IMR-90 (cell line): ENCODE measurements around the gene ZKSCAN5. TPM values are rescaled to one million over a fixed set of nuclear protein-coding genes. Genes with fewer than 3 reads are reported as not detected.

Source experiments
- ATAC-seq: fragments of 200-7000 bp; cut with Tn5 transposase; 2 replicates; pipeline ENCODE4 v1.9.1; 2020; ENCODE audit warnings: low read depth, mild to moderate bottlenecking, moderate library complexity
- BruUV-seq: library from RNA; stranded (reverse); fragments of 400-500 nt; replicated peaks from 2 replicates; lab custom pipeline; 2021; lab: Mats Ljungman, UMichigan
- CTCF ChIA-PET: fragments of 300-600 bp; formaldehyde crosslinking; extraction: SDS; loops from one replicate; lab custom pipeline; 2021; ENCODE audit warnings: antibody characterized with exemption; lab: Yijun Ruan, JAX
- POLR2A ChIA-PET: fragments of 300-600 bp; sonication (Branson Sonifier 250); formaldehyde crosslinking; loops from one replicate; lab custom pipeline; 2022; ENCODE audit warnings: antibody characterized with exemption; ENCODE audit not compliant: unreplicated experiment; lab: Charles Lee
- DNase-seq: peaks from one replicate; pipeline ENCODE4 v3.0.0; 2013
- H2AFZ ChIP-seq: replicated peaks from 2 replicates; pipeline ENCODE3; 2013; ENCODE audit warnings: low read length, mild to moderate bottlenecking; ENCODE audit not compliant: poor library complexity
- H2AK5ac ChIP-seq: 2 replicates; pipeline ENCODE4 v1.6.1; 2013; ENCODE audit warnings: low read depth, low read length, inconsistent platforms
- H2AK9ac ChIP-seq: replicated peaks from 2 replicates; pipeline ENCODE3; 2013; ENCODE audit warnings: mild to moderate bottlenecking, low read depth, low read length, moderate library complexity; ENCODE audit not compliant: poor library complexity
- H2BK120ac ChIP-seq: 2 replicates; pipeline ENCODE4 v1.6.1; 2013; ENCODE audit warnings: low read depth, low read length, inconsistent platforms
- H2BK15ac ChIP-seq: 3 replicates; pipeline ENCODE4 v1.6.1; 2013; ENCODE audit warnings: low read depth, low read length, inconsistent platforms
- H2BK20ac ChIP-seq: 2 replicates; pipeline ENCODE4 v1.6.1; 2013; ENCODE audit warnings: low read depth, mild to moderate bottlenecking, inconsistent platforms, low read length, moderate library complexity
- H2BK5ac ChIP-seq: 2 replicates; pipeline ENCODE4 v1.6.1; 2013; ENCODE audit warnings: mild to moderate bottlenecking, low read depth, low read length, inconsistent platforms; ENCODE audit not compliant: poor library complexity, severe bottlenecking
- H3K14ac ChIP-seq: replicated peaks from 2 replicates; pipeline ENCODE4 v1.6.1; 2013; ENCODE audit warnings: low read depth, low read length, inconsistent platforms
- H3K18ac ChIP-seq: 2 replicates; pipeline ENCODE4 v1.6.1; 2013; ENCODE audit warnings: low read depth, low read length, control low read depth
- H3K23ac ChIP-seq: 2 replicates; pipeline ENCODE4 v1.6.1; 2013; ENCODE audit warnings: low read depth, low read length, inconsistent platforms
- H3K27ac ChIP-seq: 2 replicates; pipeline ENCODE4 v1.5.1; 2013; ENCODE audit warnings: mild to moderate bottlenecking, control low read depth, low read length; ENCODE audit not compliant: insufficient read depth
- H3K27me3 ChIP-seq: 2 replicates; pipeline ENCODE4 v1.6.1; 2013; ENCODE audit warnings: low read length; ENCODE audit not compliant: control insufficient read depth, insufficient read depth
- H3K36me3 ChIP-seq: 2 replicates; pipeline ENCODE4 v1.6.1; 2013; ENCODE audit warnings: low read length, mixed read lengths; ENCODE audit not compliant: control insufficient read depth, insufficient read depth
- H3K4ac ChIP-seq: 2 replicates; pipeline ENCODE4 v1.6.1; 2013; ENCODE audit warnings: low read depth, low read length, inconsistent platforms
- H3K4me1 ChIP-seq: 2 replicates; pipeline ENCODE4 v1.6.1; 2013; ENCODE audit warnings: low read length, mixed read lengths; ENCODE audit not compliant: control insufficient read depth, insufficient read depth
- H3K4me2 ChIP-seq: 2 replicates; pipeline ENCODE4 v1.6.1; 2013; ENCODE audit warnings: low read depth, mild to moderate bottlenecking, control low read depth, low read length, moderate library complexity
- H3K4me3 ChIP-seq: 2 replicates; pipeline ENCODE4 v1.5.1; 2013; ENCODE audit warnings: low read depth, mild to moderate bottlenecking, control low read depth, low read length, moderate library complexity; ENCODE audit not compliant: insufficient read depth
- H3K56ac ChIP-seq: 2 replicates; pipeline ENCODE4 v1.6.1; 2013; ENCODE audit warnings: low read length, inconsistent platforms; ENCODE audit not compliant: insufficient read depth; ENCODE audit errors: extremely low read depth
- H3K79me1 ChIP-seq, 2 experiments: 2 replicates each; pipeline ENCODE4 v1.6.1; 2013; ENCODE audit warnings: low read length in 2 of 2, inconsistent platforms in 1 of 2, low read depth in 1 of 2
- H3K9ac ChIP-seq: 2 replicates; pipeline ENCODE4 v1.6.1; 2013; ENCODE audit warnings: low read depth, low read length, control low read depth
- H3K9me1 ChIP-seq: 2 replicates; pipeline ENCODE4 v1.6.1; 2013; ENCODE audit warnings: low read length, inconsistent platforms; ENCODE audit not compliant: insufficient read depth
- H3K9me3 ChIP-seq: 2 replicates; pipeline ENCODE4 v1.6.1; 2013; ENCODE audit warnings: low read length; ENCODE audit not compliant: control insufficient read depth, insufficient read depth
- H4K20me1 ChIP-seq: 2 replicates; pipeline ENCODE4 v1.6.1; 2013; ENCODE audit warnings: low read length, inconsistent platforms; ENCODE audit not compliant: insufficient read depth
- H4K5ac ChIP-seq: 2 replicates; pipeline ENCODE4 v1.6.1; 2013; ENCODE audit warnings: mild to moderate bottlenecking, low read depth, low read length, control low read depth
- H4K8ac ChIP-seq, 2 experiments: 2 replicates each; pipeline ENCODE4 v1.6.1; 2013; ENCODE audit warnings: low read depth in 2 of 2, low read length in 2 of 2, control low read depth in 1 of 2, inconsistent platforms in 1 of 2
- H4K91ac ChIP-seq: 2 replicates; pipeline ENCODE4 v1.6.1; 2013; ENCODE audit warnings: low read depth, low read length, inconsistent platforms; ENCODE audit not compliant: insufficient read depth
- BHLHE40 ChIP-seq: fragments of 150-350 bp; IDR thresholded peaks from 2 replicates; pipeline ENCODE4 v1.6.1; 2016; ENCODE audit warnings: mild to moderate bottlenecking, low read depth, low read length
- CHD1 ChIP-seq: IDR thresholded peaks from 2 replicates; pipeline ENCODE4 v1.6.1; 2012; ENCODE audit warnings: low read depth, low read length, improper control_type of control experiment
- FOS ChIP-seq: fragments of 150-350 bp; IDR thresholded peaks from 2 replicates; pipeline ENCODE4 v1.6.1; 2016; ENCODE audit warnings: low read depth, low read length
- MAFK ChIP-seq: IDR thresholded peaks from 2 replicates; pipeline ENCODE4 v1.6.1; 2012; ENCODE audit warnings: low read depth, low read length, improper control_type of control experiment
- MAZ ChIP-seq: IDR thresholded peaks from 2 replicates; pipeline ENCODE4 v1.6.1; 2012; ENCODE audit warnings: low read depth, mild to moderate bottlenecking, low read length, improper control_type of control experiment, moderate library complexity, borderline replicate concordance
- MXI1 ChIP-seq: IDR thresholded peaks from 2 replicates; pipeline ENCODE4 v1.6.1; 2012; ENCODE audit warnings: low read depth, mild to moderate bottlenecking, low read length, moderate library complexity, borderline replicate concordance
- NFE2L2 ChIP-seq: fragments of 150-350 bp; IDR thresholded peaks from 2 replicates; pipeline ENCODE4 v1.6.1; 2016; ENCODE audit warnings: low read depth, mild to moderate bottlenecking, low read length
- POLR2A ChIP-seq: IDR thresholded peaks from 2 replicates; pipeline ENCODE4 v1.6.1; 2012; ENCODE audit warnings: mild to moderate bottlenecking, low read depth, low read length
- RAD21 ChIP-seq: IDR thresholded peaks from 2 replicates; pipeline ENCODE4 v1.6.1; 2012; ENCODE audit warnings: low read length, improper control_type of control experiment
- RCOR1 ChIP-seq: IDR thresholded peaks from 2 replicates; pipeline ENCODE4 v1.6.1; 2012; ENCODE audit warnings: mild to moderate bottlenecking, low read length, improper control_type of control experiment; ENCODE audit not compliant: insufficient replicate concordance
- SMC3 ChIP-seq: fragments of 150-350 bp; IDR thresholded peaks from 2 replicates; pipeline ENCODE4 v1.6.1; 2016; ENCODE audit warnings: low read depth, mild to moderate bottlenecking, antibody characterized with exemption, low read length, moderate library complexity
- WGBS, 2 experiments: methylation state at CpG; one replicate each; pipeline versions ENCODE4 v1.1.5 to v1.1.7; 2013; ENCODE audit warnings: missing lambda C conversion rate in 2 of 2; ENCODE audit not compliant: insufficient read length in 1 of 2; ENCODE audit errors: extremely low coverage in 2 of 2; 5-methylcytosine and 5-hydroxymethylcytosine counted together
- dilution Hi-C: fragments of 300-500 bp; cut with HindIII; formaldehyde crosslinking; loops from one replicate; pipeline ENCODE4 v1.14.3; 2018; ENCODE audit warnings: low sequenced_read_pairs; ENCODE audit not compliant: unreplicated experiment
- in situ Hi-C: fragments of 300-500 bp; cut with MboI; formaldehyde crosslinking; loops from 3 replicates; pipeline ENCODE4 v1.14.3; 2019; ENCODE audit warnings: low sequenced_read_pairs, inconsistent platforms, mixed read lengths
- intact Hi-C: fragments of 100-400 bp; cut with micrococcal nuclease; formaldehyde crosslinking; loops from 2 replicates; pipeline ENCODE4 v1.10.0; 2022
- polyA plus RNA-seq, 3 experiments: library from polyadenylated mRNA; depleted of rRNA; stranded (reverse); fragments of >200 nt; gene quantifications; 2 replicates each; pipeline ENCODE4 v1.2.3, GENCODE V29; 2012; ENCODE audit warnings: low replicate concordance in 1 of 3
- total RNA-seq: library from RNA; depleted of rRNA; stranded (reverse); fragments of >200 nt; gene quantifications from 2 replicates; pipeline ENCODE4 v1.2.3, GENCODE V29; 2012
- TF ChIP-seq, protein P1 (sequence below): fragments of 150-350 bp; IDR thresholded peaks from 2 replicates; pipeline ENCODE4 v1.6.1; 2017; ENCODE audit warnings: mild to moderate bottlenecking, antibody characterized with exemption, low read length, low read depth
- TF ChIP-seq, protein P2 (sequence below): fragments of 150-350 bp; IDR thresholded peaks from 2 replicates; pipeline ENCODE4 v1.6.1; 2016; ENCODE audit warnings: low read depth, mild to moderate bottlenecking, low read length, moderate library complexity, borderline replicate concordance
- TF ChIP-seq, protein P3 (sequence below): conservative IDR thresholded peaks from 2 replicates; pipeline ENCODE4 v1.5.1; 2012; ENCODE audit warnings: mild to moderate bottlenecking, low read depth, low read length, improper control_type of control experiment

ZKSCAN5 gene
- total and polyA plus RNA-seq, 2 of the 4 experiments (the other 2 are of a cell fraction): 5.5 to 16.3 TPM

DNA sequence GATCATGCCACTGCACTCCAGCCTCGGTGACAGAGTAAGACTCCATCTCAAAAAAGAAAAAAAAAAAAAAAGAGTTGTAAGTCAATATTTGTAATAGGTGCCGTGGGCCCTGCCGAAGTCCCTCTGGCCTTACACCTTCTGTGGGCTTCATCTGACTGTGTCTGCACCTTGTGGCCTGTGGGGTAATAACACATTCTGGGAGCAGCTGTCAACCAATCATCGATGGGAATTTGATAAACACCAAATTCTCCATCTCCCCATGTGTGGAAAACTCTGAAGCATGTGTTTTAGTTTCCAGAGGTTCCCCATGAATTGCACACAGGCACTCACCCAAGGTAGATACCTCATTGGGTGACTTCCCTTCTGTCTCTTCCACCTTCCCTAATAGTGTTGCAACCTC, 15.2 kb upstream of the ZKSCAN5 start:
- H3K9ac ChIP-seq: no peak overlapping the region
- no peak overlapping the region for H3K18ac ChIP-seq
- H3K79me1 ChIP-seq: peaks cover 25 to 37% of the 10 kb centered on the region in 2 experiments
- H2BK5ac ChIP-seq: no peak overlapping the region
- intact Hi-C loops (no loop called here), in situ Hi-C loops (no loop called here), dilution Hi-C loops (no loop called here)
- no peak overlapping the region for H3K4me2 ChIP-seq
- no peak overlapping the region for H3K14ac ChIP-seq
- H2BK20ac ChIP-seq: no peak overlapping the region
- no peak overlapping the region for H2AFZ ChIP-seq
- H2AK5ac ChIP-seq: no peak overlapping the region
- H3K4ac ChIP-seq: no peak overlapping the region
- no peak overlapping the region for H3K4me3 ChIP-seq
- no peak overlapping the region for H3K23ac ChIP-seq
- no peak overlapping the region for H3K27ac ChIP-seq
- H4K91ac ChIP-seq: no peak overlapping the region
- no peaks in the 10 kb centered on the region for H3K27me3 ChIP-seq
- no peak overlapping the region for H4K8ac ChIP-seq
- H3K56ac ChIP-seq: no peak overlapping the region
- ChIA-PET CTCF (no interaction called here), POLR2A (interaction anchor here (0.6 kb wide), 1 partner anchor 11 kb away, joined by 7 read pairs; the partner anchor contains the start of gene ZNF394)
- H2AK9ac ChIP-seq: no peak overlapping the region
- no peaks in the 10 kb centered on the region for H4K20me1 ChIP-seq
- no CpG with 5 or more reads among the region's 4 CpGs for WGBS, 2 experiments
- DNase-seq: no peak
- no peak overlapping the region for H2BK15ac ChIP-seq
- H4K5ac ChIP-seq: no peak overlapping the region
- H3K9me3 ChIP-seq: peaks cover 19% of the 10 kb centered on the region
- no TSS peak for BruUV-seq
- no peaks in the 10 kb centered on the region for H3K9me1 ChIP-seq
- no peaks in the 10 kb centered on the region for H3K4me1 ChIP-seq
- peaks cover 28% of the 10 kb centered on the region for H3K36me3 ChIP-seq
- H2BK120ac ChIP-seq: no peak overlapping the region
- ATAC-seq: no peak
- TF ChIP-seq POLR2A: no peak
- TF ChIP-seq MAZ: no peak
- no peak for TF ChIP-seq NFE2L2
- TF ChIP-seq, protein P1, sequence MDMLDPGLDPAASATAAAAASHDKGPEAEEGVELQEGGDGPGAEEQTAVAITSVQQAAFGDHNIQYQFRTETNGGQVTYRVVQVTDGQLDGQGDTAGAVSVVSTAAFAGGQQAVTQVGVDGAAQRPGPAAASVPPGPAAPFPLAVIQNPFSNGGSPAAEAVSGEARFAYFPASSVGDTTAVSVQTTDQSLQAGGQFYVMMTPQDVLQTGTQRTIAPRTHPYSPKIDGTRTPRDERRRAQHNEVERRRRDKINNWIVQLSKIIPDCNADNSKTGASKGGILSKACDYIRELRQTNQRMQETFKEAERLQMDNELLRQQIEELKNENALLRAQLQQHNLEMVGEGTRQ: no peak
- TF ChIP-seq, protein P2, sequence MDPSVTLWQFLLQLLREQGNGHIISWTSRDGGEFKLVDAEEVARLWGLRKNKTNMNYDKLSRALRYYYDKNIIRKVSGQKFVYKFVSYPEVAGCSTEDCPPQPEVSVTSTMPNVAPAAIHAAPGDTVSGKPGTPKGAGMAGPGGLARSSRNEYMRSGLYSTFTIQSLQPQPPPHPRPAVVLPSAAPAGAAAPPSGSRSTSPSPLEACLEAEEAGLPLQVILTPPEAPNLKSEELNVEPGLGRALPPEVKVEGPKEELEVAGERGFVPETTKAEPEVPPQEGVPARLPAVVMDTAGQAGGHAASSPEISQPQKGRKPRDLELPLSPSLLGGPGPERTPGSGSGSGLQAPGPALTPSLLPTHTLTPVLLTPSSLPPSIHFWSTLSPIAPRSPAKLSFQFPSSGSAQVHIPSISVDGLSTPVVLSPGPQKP: no peak
- no peak for TF ChIP-seq FOS
- TF ChIP-seq RAD21: no peak
- TF ChIP-seq BHLHE40: no peak
- TF ChIP-seq RCOR1: no peak
- TF ChIP-seq MXI1: no peak
- TF ChIP-seq CHD1: no peak
- TF ChIP-seq SMC3: no peak
- TF ChIP-seq, protein P3, sequence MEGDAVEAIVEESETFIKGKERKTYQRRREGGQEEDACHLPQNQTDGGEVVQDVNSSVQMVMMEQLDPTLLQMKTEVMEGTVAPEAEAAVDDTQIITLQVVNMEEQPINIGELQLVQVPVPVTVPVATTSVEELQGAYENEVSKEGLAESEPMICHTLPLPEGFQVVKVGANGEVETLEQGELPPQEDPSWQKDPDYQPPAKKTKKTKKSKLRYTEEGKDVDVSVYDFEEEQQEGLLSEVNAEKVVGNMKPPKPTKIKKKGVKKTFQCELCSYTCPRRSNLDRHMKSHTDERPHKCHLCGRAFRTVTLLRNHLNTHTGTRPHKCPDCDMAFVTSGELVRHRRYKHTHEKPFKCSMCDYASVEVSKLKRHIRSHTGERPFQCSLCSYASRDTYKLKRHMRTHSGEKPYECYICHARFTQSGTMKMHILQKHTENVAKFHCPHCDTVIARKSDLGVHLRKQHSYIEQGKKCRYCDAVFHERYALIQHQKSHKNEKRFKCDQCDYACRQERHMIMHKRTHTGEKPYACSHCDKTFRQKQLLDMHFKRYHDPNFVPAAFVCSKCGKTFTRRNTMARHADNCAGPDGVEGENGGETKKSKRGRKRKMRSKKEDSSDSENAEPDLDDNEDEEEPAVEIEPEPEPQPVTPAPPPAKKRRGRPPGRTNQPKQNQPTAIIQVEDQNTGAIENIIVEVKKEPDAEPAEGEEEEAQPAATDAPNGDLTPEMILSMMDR: no peak
- no peak for TF ChIP-seq MAFK
